NCI-H2196 (cell line): ENCODE data around the gene CAPG.
"Not testable (repeated sequence)": the region's sequence is repeated elsewhere in the genome, so short reads cannot be mapped to it uniquely, and the experiment has no call there.

ENCODE experiments used
- DNase-seq: peaks from one replicate; lab custom pipeline; 2025; ENCODE audit not compliant: unreplicated experiment; lab: John Stamatoyannopoulos, UW

CAPG gene

DNA sequence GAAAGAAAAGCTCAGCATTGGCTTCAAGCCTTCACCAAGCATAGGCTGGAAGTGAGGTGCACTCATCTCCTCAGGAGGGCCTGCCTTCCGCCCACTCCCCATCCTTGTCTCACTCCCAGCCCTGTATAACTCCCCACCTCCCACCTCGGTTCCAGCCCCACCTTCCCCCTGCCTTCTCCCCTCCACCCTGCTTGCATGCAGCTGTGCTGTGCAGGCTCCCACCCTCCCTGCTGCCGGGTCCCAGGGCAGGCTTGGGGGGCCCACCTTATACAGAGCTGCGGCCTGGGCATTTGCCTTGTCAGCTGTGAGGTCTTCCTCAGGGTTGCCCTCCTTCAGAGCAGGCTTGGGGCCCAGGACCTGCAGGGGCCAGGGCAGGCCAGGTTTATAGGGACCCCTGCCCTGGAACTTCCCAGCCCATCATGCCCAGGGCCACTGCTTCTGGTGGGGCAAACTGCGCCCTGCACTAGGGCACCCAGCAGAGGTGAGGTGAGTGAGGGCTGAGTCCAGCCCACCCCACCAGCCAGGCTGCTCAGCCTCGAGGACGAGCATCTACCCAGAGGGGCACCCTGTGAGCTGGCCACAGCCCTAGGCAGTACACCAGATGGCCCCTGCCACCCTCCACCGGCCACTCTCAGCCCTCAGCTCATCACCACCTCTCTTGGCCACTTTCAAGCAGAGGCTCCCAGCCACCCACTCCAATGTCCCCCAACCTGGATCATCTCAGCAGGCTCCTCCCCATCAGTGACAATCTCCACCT, 11.6 kb downstream of the CAPG start:
- no peak for DNase-seq

DNA sequence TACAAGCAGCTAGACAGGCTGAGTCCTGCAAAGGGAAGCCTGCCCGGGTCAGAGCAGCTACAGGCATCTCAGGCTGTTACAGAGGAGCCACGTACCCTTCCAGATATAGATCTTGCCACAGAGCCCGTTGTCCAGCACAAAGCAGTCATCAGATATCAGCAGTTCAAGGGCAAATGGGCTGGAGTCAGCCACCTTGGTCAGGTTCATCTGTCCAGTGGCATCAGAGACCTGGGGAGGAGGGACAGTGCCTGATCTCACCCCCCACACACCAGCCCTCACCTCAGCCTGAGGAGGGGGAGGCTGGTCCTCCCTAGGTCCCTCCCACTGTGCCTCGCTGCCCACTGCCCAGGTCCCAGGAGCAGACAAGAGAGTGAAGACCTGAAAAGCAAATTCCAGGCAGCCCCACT, 12.2 kb downstream of the CAPG start:
- DNase-seq = no peak

DNA sequence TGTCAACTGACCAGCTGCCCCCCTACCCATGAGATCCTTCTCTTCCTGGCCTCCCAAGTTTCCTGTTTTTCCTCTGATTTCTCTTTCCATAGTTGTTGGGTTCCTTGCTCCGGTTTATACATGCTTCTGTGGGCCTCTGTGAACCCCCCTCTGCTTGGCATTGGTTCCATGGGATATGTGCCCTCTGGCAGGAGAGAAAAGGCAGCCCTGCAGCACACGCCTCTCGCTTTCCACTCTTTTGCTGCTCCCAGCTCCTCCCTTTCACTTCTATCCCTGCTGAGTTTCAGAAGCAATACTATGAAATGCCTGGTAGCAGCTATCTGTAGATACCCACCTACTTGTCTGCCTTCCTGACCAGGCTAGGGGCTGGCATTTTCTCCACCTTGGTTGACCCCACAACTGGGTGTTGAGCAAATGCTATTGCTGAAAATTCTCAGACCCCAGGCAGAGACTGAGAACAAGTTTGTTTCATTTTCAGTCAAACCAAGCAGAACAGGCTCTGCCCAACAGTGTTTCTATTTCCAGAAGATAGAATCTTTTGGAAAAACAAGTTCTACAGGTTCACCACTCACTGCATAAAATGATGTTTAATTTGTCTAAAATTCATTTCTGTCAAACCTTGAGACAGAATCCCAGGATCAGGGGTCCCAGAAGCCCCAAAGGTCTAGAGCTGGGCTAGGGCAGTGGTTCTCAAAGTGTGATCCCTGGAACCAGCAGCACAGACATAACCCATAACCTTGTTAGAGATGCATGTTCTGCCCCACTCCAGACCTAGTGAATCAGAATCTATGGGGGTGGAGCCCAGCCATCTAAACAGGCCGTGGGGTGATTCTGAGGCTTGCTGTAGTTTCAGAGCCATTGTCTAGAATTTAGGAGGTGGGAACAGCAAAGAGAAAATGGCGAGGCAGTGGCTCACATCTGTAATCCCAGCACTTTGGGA, 13.4 kb downstream of the CAPG start:
- no peak for DNase-seq

DNA sequence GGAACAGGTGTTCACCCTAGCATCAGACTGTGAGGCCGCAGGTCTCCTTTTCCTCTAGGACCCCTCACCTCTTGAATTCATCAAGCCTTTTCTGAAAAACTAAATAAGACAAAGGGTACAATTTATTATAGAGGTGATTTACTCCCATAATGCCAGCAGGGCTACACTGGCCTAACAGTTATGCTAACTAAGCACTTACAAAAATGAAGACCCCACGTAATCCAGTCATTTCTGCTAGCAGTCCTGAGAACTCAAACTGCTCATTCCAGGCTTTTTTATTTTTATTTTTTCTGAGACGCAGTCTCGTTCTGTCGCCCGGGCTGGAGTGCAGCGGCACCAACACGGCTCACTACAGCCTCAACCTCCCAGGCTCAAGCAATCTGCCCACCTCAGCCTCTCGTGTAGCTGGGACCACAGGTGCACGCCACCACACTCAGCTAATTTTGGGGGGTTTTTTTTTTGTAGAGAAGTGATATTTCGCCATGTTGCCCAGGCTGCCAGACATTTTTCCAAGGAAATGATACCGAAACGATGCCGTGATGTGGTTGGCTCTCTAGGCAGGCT, 14.2 kb downstream of the CAPG start:
- no peak for DNase-seq

DNA sequence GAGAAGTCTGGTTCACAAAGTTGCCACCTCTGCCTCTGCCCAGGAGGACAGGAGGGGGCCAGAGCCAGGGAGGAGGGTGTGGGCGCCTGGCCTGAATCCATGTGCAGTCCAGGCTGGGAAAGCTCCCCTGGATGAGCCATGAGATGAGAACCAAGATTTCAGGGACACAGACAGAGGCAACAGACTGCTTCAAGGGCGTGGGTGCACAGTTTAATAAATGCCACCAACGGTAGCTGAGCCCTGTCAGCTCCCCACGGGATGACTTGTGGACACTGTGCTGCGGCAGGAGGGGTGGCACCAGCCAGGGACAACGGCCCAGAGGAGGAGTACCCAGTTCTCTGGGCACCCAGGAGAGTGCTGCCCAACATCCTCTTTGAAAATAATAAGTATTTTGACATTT, 15.2 kb downstream of the CAPG start:
- DNase-seq = no peak

DNA sequence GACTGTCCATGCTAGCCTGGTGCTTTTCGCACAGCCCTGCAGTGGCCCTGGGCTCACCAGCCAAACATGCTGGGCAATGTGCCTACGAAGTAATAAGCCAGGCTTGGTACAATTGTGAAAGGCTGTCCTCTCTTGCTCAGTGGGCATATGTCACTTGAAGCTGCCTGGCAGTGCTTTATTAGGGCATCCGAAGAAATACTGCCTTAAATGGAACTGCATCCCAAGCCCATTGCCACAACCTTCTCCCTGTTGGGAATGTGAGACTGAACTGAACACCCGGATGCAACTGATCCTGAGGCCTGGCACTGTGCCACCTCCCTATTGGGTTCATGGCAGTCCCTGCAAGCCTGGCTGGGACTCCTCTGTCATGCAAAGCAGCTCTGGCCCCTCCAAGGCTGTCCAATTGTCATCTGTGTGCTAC, 15.9 kb downstream of the CAPG start:
- no peak for DNase-seq

DNA sequence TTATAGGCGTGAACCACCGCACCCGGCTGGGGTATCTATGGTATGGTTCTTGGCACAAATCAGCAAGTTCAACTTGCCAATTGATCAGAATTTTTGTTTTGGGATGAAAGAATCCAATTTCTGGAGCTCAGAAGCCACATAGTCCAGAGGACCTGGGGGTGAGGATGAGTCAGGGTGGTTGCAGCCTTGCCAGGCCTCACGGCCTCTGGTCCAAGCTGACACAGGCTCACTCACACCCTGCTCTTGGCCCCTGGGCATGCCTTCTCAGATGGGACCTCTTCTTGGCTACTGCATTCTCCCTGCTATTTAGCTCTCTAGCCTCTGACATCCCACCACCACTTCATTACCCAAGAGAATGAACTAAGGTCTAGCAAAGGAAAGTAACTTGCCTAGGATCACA, 16.3 kb downstream of the CAPG start:
- DNase-seq = no peak

DNA sequence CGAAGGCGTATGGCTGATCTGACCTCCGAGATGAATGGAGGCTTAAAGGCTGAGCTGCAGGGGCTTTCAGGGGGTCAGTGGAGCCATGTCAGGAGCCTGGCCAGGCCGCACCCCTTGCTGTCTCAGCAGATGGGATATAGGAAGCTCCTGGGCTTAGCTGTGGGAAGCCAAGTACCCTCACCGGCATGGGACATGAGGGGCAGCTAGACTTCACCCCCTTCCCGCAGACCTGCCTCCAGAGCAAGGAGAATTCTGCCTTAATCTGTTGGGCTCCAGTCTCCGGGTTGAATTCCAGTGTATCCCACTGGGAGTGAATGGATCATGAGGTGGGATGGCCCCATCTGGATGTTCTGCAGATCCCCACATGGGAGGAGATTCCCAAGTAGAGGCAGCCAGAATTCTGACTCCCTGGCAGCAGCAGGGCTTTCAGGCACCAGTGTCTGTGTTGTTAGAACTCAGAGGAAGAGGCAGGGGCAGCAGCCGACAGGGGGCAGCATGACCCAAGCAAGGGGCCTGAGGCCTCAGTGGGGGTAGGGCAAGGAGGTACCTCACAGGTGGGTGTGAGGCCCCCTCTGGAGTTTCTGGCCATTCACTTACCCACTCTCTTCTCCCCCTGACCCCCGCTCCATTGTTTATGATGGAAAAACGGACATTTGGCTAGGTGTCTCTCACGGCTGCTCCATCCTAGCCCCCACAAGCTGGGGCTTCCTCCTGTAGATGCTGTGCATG, 19.1 kb downstream of the CAPG start:
- DNase-seq = no peak

DNA sequence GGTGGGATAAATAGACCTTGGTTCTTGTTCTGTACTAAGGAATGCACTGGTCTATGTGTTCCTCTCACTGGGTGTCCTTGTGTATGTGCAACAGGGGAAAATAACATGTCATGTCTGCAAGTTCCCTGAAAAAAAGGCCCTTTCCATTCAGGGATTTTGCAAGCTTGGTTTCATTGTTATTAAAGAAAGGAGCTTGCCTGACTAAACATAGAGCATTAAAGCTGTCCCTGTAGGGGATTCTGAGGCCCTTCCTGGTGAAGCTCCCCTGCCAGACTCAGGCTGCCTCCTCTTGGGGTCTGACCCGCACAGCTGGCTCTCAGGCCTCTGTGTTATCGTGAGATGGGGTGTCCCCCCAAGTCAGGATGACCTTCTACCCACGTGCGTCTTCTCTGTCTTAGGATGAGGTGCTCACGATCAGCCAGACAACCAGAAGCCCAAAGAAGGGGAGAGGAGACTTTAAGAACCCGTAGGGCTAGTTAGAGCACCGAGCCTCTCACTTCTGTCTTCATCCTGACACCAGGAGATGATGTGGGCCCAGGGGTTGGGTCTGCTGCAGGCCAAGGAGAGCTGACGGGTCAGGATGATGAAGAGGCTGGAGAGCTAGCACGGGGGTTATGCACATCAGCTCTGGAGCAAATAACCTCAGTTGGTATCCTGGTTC, 21.2 kb downstream of the CAPG start:
- no peak for DNase-seq

DNA sequence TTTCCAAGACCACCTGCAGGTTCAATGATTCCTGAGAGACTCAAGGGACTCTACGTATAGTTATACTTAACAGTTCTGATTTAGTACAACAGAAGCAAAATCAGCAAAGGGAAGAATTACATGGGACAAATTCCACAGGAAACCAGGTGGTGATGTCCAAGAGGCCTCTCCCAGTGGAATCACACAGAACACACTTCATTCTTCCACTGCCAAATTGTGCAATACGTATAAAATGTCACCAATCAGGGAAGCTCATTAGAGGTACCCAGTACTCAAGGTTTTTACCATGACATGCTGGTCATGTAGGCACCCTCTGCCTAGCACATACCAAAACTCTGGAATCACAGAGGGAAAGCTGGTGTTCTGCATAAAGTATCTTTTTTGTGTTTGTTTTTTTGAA, 22.4 kb downstream of the CAPG start:
- no peak for DNase-seq

DNA sequence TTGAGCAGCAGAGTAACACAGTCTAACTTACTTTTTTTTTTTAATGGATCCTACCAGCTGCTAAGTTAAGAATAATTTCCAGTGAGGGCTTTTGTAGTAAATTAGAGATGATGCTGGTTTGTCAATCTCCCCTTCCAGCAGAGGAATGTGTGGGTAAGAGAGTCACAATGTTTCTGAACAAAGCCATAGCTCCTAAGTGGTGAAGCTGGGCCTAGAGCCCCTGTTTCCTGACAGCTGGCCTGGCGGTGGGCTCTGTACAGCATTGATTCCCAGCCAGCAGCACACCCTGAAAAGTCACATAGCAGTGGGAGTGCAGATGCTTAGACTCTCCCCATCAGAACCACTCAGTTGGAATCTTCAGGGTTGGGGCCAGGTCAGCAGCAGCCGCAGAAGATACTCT, 24.4 kb downstream of the CAPG start:
- DNase-seq = no peak

DNA sequence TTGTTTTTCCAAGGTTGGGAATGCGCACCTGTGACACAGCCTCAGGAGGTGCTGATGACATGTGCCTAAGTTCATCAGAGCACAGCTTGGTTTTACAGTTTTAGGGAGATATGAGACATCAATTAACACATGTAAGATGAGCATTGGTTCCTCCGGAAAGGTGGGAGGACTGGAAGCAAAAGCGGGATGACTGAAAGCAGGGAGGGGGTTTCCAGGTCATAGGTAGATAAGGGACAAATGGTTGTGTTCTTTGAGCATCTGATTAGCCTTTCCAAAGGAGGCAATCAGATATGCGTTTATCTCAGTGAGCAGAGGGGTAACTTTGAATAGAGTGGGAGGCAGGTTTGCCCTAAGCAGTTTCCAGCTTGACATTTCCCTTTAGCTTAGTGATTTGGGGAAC, 26.3 kb downstream of the CAPG start:
- DNase-seq = no peak

DNA sequence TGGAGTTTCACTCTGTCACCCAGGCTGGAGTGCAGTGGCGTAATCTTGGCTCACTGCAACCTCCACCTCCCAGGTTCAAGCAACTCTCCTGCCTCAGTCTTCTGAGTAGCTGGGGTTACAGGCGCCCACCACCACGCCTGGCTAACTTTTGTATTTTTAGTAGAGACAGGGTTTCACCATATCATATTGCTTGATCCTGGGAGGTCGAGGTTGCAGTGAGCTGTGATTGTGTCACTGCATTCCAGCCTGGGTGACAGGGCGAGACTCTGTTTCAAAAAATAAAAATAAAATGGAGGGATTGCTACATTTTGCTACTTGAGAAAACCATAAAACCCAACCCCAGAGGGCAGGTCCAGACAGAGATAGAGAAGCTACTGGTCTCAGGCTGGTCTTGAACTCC, 27.0 kb downstream of the CAPG start:
- DNase-seq = not testable (repeated sequence)

DNA sequence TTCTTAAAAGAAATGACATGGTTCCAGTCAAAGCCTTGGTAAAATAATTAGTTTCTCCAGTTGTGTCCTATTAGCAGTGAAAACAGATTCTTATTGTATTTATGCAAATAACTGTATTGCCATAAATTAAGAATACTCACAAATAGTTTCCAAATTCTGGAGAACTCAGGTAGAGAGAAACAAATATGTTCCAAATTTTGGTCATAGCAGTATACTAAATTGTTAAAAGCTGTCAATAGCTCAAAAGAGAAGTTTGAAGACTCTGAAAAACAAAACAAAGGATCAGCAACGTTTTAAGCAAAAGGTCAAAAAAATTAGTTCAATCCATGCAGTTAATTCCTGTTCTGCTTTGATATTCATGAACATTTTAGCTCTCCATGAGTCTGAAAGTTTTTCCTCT, 30.1 kb downstream of the CAPG start:
- DNase-seq = no peak

DNA sequence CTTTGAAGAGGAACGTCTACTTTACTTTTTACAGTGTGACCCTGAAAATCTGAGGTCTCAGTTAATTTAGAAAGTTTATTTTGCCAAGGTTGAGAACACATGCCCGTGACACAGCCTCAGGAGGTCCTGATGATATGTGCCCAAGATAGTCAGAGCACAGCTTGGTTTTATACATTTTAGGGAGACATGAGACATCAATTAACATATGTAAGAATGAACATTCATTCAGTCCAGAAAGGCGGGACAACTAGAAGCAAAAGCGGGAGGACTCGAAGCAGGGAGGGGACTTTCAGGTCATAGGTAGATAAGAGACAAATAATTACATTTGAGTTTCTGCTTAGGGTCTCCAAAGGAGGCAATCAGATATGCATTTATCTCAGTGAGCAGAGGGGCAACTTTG, 31.9 kb downstream of the CAPG start:
- DNase-seq = no peak

DNA sequence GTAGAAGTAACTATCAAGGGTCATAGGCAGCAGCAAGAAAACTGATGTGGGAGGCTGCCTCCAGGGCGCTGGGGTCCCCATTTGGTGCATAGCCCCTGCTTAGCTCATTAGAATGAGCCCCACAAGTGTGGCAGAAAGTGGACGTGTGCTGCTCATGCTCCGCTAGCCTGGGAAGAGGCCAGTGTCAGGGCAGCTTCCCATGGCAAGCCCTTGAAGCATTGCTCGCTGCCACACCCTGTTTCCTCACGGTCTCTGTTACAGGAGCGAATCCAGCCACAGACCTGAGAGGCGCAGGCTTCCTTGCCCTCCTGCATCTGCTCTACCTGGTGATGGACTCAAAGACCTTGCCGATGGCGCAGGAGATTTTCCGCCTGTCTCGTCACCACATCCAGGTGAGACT, 33.1 kb downstream of the CAPG start:
- DNase-seq = no peak

DNA sequence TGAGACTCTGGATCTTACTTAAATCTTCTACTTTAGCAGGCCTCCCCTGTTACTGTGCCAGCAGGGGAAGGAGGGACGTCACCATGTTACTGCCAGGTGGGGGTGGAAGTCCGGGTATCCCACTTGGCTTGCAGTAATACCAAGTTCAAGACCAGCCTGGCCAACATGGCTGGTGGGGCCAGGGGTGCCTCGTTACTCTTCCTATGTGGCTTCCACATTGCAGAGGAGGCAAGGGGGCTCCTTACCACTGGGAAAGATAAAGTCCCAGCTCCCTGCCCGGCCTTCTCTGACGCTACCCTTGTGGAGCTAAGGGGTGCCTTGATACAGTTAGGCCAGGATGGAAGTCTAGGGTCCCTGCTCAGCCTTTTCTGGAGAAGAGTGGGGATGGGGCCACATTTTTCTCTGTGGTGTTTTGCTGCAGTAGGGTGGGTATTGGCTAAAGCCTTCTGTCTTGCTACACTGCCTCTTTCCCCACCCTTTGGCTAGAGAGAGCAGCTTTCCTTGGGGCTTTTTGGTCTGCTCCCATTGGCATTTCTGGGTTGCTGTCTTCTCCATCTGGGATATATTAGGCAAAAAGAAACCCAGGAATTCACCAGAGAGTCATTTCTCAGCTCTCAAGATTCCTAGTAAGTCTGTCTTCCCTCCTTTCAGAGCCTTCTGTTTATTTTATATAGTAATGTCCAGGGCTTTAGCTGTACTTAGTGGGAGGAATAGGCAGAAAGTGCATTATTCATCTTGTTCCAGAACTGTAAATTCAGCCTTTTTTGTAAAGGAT, 33.7 kb downstream of the CAPG start:
- no peak for DNase-seq

DNA sequence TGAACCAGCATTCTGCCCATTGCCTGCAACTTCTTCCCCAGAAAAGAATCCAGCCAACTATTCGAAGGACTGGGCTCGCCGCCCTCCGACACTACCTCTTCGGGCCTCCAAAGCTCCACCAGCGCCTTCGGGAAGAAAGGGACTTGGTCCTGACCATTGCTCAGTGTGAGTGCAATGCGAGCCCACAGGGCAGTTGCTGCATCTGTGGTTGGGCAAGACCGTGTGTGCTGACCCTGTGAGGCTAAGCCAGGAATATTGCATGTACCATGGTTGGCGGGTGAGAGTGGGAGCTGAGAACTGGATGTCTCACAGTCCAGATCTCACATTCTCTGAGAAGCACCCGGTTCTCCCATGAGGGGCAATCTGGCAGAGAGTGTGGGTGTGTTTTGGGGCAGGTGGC, 39.1 kb downstream of the CAPG start:
- DNase-seq = no peak

DNA sequence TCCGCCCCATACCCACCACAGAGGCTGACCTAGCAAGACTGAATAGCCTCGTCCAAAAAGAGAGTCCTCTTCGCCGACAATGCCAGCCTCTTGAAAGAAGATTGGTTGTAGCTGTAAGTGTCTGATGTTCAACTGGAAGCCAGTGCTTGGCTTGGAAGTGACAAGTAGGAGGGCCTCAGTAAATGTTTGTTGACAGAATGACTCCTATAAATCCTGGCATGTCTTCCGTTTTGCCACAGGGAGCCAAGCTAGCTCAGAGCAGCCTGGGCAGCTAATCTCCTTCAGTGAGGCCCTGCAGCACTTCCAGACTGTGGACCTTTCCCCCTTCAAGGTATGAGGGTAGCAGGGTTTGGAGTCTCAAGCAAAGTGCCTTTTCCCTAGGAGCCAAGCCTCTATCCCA, 40.7 kb downstream of the CAPG start:
- DNase-seq = no peak

DNA sequence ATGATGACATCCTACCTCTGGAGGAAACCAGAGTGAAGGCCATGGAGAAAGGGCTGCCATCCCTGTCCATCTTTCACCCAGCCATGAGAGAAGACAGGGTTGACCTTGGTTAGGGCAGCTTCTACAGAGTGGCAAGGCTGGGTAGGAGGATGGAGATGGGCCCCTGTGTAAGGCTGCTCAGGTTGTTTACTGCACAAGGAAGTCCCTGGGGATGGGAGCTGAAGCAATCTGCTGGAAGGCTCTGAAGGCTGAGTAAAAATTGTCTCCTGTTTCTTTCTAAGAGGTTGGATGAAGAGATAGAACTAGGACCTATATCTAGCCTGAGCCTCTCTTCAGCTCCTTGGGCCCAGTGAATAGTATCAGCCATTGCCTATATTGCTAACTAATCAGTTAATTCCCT, 41.2 kb downstream of the CAPG start:
- DNase-seq = no peak
